Activated T-cell treated with anti-CD3 and anti-CD28 coated beads for 1 hour (primary cell): ENCODE results near the gene LRRC57.

Experiments used
- DNase-seq: peaks from one replicate; pipeline ENCODE4 v3.0.0-alpha.2; 2020; ENCODE audit warnings: low read depth

The LRRC57 gene

DNA sequence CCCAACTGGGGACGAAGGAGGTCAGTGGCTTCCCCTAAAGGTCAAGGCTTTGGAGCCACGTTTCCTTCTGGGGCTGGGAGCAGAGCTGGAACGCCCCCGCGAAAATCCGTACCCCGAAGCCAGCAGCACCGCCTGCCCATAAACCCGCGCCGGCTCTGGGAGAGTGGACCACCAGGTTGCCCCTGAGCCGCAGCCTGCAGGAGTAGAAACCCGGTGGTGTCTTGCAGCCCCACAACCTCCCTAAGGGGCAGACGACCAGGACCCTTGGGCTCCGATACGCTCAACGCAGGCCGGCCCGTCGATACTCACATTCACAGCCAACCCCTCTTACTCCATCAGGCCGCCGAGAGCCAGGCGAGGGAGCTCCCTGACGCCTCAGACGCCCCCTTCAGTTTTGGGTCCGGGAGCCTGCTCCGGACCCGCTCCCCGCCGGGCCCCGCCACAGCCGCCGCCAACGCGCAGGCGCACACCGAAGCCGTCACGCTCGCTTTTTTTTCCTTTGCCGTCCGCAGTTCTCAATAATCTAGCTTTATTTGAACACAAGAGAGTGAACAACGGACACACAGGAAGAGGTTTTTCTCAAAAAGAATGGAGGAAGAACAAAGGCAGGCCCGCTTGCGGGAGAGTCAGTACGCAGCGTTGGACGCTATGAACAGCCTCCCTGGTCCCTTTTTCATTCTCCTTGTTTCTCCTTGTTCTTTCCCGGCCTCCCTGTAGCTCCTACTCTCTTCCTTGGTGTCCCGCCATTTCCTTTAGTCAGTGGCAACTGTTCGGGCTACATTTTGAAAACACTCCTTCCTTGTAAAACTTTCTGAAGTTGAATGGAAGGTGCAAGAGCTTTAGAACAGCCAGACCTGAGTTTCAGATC lies 57.7 kb downstream of the LRRC57 start, which contains the start of gene ZNF106:
Gene ZNF106, minus strand, starts transcription at position 471 of the 868 bp plus-strand sequence. CDS start 18,852 bp downstream, outside the sequence.
- DNase-seq = peak; percentile 81

DNA sequence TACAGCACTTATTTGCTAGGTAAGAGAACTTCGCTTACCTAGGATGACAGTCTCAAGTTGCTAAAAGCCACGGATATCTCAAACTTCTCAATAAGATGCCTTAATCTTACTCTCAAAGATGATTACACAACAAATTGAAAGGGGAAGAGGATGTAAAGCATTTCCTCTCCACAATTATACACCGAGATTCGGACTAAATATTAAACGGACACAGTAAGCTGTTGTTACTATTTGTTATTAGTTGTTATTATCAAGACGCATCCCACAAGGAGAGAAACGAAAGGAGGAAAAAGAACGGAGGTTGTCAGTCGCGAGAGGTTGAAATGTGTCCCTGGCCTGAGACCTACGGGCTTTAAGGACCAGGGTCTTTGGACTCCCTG lies 58.3 kb downstream of the LRRC57 start:
- DNase-seq = no peak
